Left renal cortex interstitium (tissue), 4 donors: Measurements from ENCODE around the gene ITIH5. TPM values are rescaled to one million over a fixed set of nuclear protein-coding genes. Genes with fewer than 3 reads are reported as not detected.

Experiments used
- DNase-seq, 4 donors: peaks; one replicate each; pipeline ENCODE4 v3.0.0-alpha.2; 2013; ENCODE audit warnings: low read depth in 4 of 4, low spot score in 2 of 4, missing footprints in 1 of 4
- polyA plus RNA-seq, 4 donors: library from polyadenylated mRNA; unstranded; fragments of 120-200 nt; gene quantifications; one replicate each; pipeline ENCODE4 v1.2.1, GENCODE V29; 2013; ENCODE audit not compliant: insufficient read length in 4 of 4

The ITIH5 gene
- polyA plus RNA-seq, 4 donors, result 19.7 to 24.6 (median 22.5) TPM

DNA sequence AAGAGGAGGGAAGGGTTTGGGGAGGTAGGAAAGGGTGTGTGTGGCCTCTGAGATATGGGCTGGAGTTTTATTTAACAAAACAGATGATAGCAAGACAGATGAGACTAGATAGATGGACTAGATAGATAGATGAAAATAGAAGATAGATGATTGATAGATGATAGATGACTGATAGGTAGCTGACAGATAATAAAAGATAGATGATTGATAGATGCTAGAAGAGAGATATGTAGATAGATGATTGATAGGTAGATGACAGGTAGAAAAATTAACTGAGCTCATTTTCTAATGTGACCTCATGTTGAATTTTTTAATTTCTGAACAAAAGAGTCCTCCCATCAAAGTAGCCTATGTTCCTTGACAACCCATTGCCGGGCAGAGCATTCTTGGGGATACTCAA, 139.3 kb downstream of the ITIH5 start:
- no peak for DNase-seq

DNA sequence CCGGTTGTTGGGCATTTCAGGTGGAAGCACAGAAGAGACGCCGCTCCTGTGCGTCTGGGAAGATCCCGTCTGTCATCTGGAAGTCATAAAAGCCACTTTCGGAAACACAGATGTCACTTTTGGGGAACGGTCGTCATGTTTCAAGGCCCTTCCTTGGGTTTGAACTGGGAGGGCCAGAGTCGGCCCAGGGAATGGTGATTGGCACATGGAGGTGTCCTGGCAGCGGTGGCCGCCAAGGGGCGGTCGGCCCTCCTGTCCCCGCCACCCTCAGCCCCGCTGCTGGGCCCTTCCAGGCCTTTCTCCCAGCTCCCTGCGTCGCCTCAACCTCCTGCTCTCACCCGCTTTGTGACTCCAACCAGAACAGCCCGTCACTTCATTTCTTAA, 140.8 kb downstream of the ITIH5 start:
- DNase-seq, result no peak

DNA sequence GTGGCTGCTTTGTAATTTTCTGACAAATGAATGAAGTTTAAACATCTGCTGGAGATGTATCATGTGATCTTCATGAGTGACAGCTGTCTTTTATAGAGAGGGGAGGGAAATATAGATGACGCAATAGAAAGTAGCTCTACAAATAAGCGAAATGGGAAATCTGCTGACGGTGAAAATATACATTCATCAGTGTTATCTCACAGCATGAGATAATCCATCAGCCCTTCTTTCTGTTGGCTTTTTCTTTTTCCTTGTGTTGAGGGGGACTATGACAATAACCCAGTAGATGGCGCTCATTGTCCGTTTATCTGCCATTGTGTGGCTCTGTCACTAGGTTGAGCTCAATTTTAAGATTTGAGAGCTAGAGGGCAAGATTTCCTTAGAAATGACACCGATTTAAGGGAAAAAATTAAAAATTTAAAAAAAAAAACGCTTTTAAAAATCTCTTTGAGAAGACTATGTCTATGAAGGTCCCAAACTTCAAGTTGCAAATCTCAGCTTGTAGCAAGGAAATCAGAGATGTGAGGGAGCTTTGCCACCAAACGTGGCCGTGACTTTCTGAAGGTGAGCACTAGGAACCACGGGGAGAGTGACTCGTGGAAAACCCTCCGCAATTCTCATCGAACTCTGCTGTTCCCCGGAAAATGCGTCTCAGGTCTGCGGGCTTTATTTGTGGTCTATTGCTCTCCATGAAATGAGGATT, 141.3 kb downstream of the ITIH5 start:
- DNase-seq, result peak in 2 of 4 donors; percentile 65 to 73

DNA sequence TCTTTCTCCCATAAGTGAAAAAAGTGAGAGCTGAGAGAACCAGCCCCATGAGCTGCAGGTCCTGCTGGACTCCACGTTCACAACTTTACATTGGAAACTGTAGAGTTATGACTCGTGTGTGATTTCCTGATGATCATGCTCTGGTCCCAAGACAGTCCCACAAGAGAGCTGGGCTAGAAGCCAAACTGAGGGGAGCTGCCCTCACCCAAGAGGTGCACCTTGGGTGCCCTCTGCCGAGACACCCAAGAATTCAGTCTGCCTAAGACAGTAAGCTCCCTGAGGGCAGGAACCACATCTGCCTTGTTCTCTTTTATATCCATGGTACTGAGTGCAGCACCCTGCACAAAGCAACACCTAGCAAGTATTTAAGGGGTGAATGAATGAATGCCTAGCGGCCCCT, 143.1 kb downstream of the ITIH5 start:
- no peak for DNase-seq

DNA sequence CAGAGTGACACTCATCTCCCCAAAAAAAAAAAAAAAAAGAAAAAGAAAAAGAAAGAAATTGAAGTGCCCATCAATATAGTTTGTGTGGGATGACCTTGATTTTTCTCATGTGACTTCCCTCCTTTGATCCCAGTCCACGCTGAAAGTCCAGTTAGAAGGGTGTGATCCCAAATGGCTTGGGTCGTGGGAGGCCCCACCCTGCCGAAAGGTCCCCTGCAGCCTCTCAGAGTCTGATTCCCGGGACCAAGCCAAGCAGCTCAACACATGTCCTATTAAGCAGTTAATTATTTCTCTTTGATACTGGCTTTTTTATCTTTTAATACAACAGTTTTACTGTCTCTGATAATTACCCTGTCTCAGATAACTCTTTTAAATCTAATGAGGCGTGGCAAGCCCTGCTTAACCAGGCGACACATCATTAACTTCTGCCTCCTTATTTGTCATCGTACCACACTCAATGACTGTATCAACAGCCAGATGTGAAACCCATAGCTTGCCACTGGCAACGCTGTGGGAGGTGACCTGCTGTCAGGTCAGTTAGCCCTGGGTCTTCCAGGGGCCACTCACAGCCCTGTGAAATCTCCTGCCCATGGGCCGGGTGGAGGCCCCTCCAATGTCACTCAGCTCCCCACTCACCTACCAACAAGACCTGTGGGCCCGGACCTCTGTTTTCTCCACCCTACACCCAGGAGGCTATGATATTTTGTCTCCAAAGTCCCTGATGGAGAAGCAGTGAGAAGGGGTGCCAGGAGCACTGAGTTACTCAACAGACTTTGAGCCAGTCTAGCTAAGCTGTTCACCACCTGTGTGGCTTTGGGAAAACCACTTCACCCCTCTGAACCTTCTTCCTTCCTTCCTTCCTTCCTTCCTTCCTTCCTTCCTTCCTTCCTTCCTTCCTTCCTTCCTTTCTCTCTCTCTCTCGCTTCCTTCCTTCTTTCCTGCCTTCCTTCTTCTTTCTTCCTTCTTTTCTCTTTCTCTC, 146.0 kb downstream of the ITIH5 start:
- DNase-seq, result peak in 2 of 4 donors; percentile 54 to 60

DNA sequence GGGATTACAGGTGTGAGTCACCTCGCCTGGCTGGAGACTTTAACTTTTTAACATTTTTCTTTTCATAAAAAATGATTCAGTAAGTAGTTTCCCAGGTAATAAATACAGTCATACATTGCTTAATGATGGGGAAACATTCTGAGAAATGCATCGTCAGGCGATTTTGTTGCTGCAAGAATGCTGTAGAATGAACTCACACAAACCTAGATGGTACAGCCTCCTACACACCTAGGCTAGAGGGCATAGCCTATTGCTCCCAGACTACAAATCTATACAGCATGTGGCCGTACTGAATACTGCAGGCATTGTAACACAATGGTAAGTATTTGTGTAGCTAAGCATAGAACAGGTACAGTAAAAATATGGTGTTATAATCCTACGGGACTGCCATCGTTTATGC, 147.4 kb downstream of the ITIH5 start:
- no peak for DNase-seq

DNA sequence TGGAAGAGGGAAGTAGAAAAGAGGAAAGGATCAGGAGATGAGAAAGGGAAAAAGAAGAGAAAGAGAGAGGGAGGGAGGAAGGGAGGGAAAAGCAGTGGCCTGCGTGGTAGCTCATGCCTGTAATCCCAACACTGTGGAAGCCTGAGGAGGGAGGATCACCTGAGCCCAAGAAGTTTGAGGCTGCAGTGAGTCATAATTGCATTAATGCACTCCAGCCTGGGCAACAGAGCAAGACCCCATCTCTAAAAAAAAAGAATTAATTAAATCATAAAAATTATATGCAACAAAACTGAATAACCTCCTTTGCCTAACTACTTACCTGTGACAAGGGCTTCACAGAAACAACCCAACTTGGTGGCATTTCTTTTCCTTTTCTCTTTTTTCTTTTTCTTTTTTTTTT, 148.1 kb downstream of the ITIH5 start:
- DNase-seq, result no peak

DNA sequence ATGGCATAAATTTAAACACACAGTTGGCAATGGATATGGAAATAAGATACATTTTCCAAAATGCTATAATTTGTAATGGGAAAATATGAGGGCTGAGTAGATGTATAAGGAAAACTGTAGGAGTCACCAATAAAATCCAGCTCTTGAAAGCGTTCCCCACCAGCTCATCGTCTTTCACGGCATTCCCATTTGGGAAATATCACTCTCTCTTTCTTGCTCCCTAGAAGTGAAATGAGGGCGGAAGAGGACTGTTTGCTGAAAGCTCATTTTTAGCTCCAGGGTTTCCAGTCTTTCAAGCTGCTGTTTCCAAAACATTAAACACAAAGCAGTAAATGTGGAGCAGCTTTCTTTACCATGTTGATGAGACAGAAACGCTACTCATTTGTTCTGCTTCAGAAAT, 151.3 kb downstream of the ITIH5 start:
- DNase-seq, result no peak

DNA sequence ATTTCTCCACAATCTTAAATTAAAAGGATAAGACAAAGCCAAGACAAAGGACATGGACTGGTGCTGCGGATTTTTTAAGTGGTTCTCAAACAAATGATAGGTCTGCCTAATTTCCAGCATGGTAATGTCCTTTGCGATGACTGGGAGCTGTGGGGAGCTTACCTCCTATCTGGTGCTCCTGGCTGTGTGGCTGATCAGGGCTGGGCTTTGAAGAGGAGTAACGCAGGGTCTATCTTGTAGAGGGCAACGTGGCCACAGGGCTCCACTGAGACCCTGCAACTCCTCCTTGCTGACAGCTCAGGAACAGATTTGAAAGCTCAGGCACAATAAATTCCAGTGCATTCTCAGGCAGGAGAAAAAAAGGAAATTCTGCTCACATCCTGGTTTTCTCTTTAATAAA, 152.8 kb downstream of the ITIH5 start:
- DNase-seq, result no peak

DNA sequence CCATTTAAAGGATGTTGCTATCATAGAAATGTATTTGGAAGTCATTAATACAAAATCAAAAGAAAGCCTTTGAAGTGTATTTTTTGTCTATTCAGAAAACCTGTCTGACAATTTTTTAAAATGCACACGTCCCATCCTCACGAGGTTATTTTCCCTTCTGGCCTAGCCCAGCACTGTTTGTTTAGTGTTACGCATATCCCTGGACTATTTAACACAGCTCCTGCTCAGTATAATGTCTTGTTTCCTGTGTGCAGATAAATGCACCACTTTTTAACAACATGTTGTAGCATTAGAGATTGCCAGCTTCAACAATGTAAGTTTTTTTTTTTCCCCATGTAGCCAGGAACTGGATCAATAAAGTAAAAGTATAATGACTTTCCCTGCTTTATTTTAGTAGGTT, 153.3 kb downstream of the ITIH5 start:
- DNase-seq, result no peak

DNA sequence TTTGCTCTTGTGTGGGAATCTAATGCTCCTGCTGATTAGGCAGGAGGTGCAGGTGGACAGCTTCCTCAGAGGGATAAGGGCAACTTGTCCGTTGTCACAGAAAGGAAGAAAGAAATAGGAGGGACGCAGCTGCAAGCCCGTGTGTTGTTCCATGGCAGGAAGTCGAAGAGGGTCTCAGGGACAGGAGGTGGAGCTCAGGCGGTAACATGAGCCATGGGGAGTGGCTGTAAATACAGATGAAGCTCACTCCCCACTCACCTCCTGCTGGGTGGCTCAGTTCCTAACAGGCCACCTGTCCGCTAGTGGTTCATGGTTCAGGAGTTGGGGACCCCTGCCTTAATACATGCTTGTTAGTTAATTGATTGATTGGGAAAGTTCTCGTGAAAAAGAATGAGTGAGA, 154.3 kb downstream of the ITIH5 start:
- no peak for DNase-seq

DNA sequence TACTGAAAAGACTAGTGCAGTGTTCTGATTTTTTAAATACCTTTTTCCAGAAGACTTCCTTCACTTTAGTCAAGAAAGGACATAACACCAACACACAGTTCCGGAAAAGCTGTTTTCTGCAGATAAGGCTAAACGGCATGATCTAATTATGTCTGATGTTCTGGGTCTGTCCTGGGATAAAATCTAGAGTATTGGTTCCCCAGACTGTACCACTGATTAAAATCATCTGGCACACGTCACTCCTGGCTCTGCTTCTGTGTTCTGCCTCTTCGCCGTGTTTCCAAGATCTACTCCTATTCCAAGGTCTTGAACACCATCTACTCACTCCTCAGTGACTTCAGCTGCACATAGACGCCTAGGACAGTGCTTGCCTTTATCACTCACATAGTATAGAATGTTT, 155.2 kb downstream of the ITIH5 start:
- no peak for DNase-seq

Other genes with a start within 250 kb of the ITIH5 start
- 10 to 100 TPM in 1 of 4 donors, under 1 TPM in 3; 0.35 to 16.3 (median 0.43) TPM for gene ITIH2, start 36.4 kb upstream of the ITIH5 start, polyA plus RNA-seq
- 10 to 100 TPM; 19.4 to 25.0 (median 22.2) TPM for gene KIN, start 121.0 kb upstream of the ITIH5 start, polyA plus RNA-seq
- 100 to 1,000 TPM; 322 to 462 (median 405) TPM for gene ATP5F1C, start 121.2 kb upstream of the ITIH5 start, polyA plus RNA-seq
- gene TAF3, start 151.5 kb upstream of the ITIH5 start, polyA plus RNA-seq, result 10 to 100 TPM; 11.2 to 12.2 (median 11.4) TPM